H9 (cell line): ENCODE results near the gene MLIP. TPM values are rescaled to one million over a fixed set of nuclear protein-coding genes. Genes with fewer than 3 reads are reported as not detected.

Experiments
- DNase-seq: peaks from one replicate; pipeline ENCODE4 v3.0.0-alpha.2; 2017
- H2AFZ ChIP-seq: one replicate; pipeline ENCODE4 v1.6.1; 2013; ENCODE audit warnings: mild to moderate bottlenecking, low read length, control low read depth, moderate library complexity
- H2AK5ac ChIP-seq: 2 replicates; pipeline ENCODE4 v1.6.1; 2013; ENCODE audit warnings: low read length, control low read depth, mixed read lengths; ENCODE audit not compliant: insufficient read length
- H2BK120ac ChIP-seq: one replicate; pipeline ENCODE4 v1.6.1; 2013; ENCODE audit warnings: low read depth, mild to moderate bottlenecking, low read length, control low read depth, inconsistent platforms; ENCODE audit not compliant: poor library complexity, severe bottlenecking
- H2BK12ac ChIP-seq: 2 replicates; pipeline ENCODE4 v1.6.1; 2013; ENCODE audit warnings: low read length, control low read depth, mixed read lengths, low read depth; ENCODE audit not compliant: insufficient read length
- H2BK15ac ChIP-seq: 2 replicates; pipeline ENCODE4 v1.6.1; 2013; ENCODE audit warnings: low read depth, low read length, control low read depth
- H2BK20ac ChIP-seq: one replicate; pipeline ENCODE4 v1.6.1; 2013; ENCODE audit warnings: low read depth, mild to moderate bottlenecking, low read length, control low read depth, inconsistent platforms; ENCODE audit not compliant: poor library complexity, severe bottlenecking
- H2BK5ac ChIP-seq: 2 replicates; pipeline ENCODE4 v1.6.1; 2013; ENCODE audit warnings: low read length, control low read depth, mixed read lengths; ENCODE audit not compliant: insufficient read length
- H3K14ac ChIP-seq: 2 replicates; pipeline ENCODE4 v1.6.1; 2013; ENCODE audit warnings: low read length, control low read depth; ENCODE audit not compliant: insufficient read depth
- H3K18ac ChIP-seq: 2 replicates; pipeline ENCODE4 v1.6.1; 2013; ENCODE audit warnings: low read depth, mild to moderate bottlenecking, mixed read lengths, low read length, control low read depth; ENCODE audit not compliant: insufficient read length
- H3K23ac ChIP-seq: 2 replicates; pipeline ENCODE4 v1.6.1; 2013; ENCODE audit warnings: low read length, control low read depth, mixed read lengths, low read depth; ENCODE audit not compliant: insufficient read length
- H3K23me2 ChIP-seq: 2 replicates; pipeline ENCODE4 v1.6.1; 2013; ENCODE audit warnings: low read depth, mild to moderate bottlenecking, mixed read lengths, low read length, control low read depth; ENCODE audit not compliant: insufficient read length, poor library complexity, severe bottlenecking
- H3K27ac ChIP-seq: 2 replicates; pipeline ENCODE4 v1.5.1; 2013; ENCODE audit warnings: low read length, control low read depth, mixed read lengths, low read depth; ENCODE audit not compliant: insufficient read length
- H3K27me3 ChIP-seq: 2 replicates; pipeline ENCODE4 v1.6.1; 2013; ENCODE audit warnings: low read length, control low read depth, inconsistent platforms; ENCODE audit not compliant: insufficient read depth
- H3K4ac ChIP-seq: 2 replicates; pipeline ENCODE4 v1.6.1; 2013; ENCODE audit warnings: low read depth, mild to moderate bottlenecking, control low read depth, inconsistent platforms, low read length, moderate library complexity
- H3K4me1 ChIP-seq: 2 replicates; pipeline ENCODE4 v1.6.1; 2013; ENCODE audit warnings: low read length, control low read depth, inconsistent platforms; ENCODE audit not compliant: insufficient read depth
- H3K4me2 ChIP-seq: 2 replicates; pipeline ENCODE4 v1.6.1; 2013; ENCODE audit warnings: low read length, control low read depth, mixed read lengths; ENCODE audit not compliant: insufficient read length, insufficient read depth
- H3K56ac ChIP-seq: 2 replicates; pipeline ENCODE4 v1.6.1; 2013; ENCODE audit warnings: low read depth, mild to moderate bottlenecking, mixed read lengths, low read length, control low read depth; ENCODE audit not compliant: insufficient read length
- H3K79me1 ChIP-seq: 2 replicates; pipeline ENCODE4 v1.6.1; 2013; ENCODE audit warnings: low read depth, mild to moderate bottlenecking, moderate library complexity, low read length, control low read depth, inconsistent platforms; ENCODE audit not compliant: insufficient read depth, poor library complexity, severe bottlenecking
- H3K79me2 ChIP-seq: 2 replicates; pipeline ENCODE4 v1.6.1; 2013; ENCODE audit warnings: low read length, control low read depth, inconsistent platforms; ENCODE audit not compliant: insufficient read depth
- H3K9ac ChIP-seq: 2 replicates; pipeline ENCODE4 v1.6.1; 2013; ENCODE audit warnings: low read length, control low read depth, mixed read lengths; ENCODE audit not compliant: insufficient read length; ENCODE audit errors: extremely low read depth
- H3K9me3 ChIP-seq: one replicate; pipeline ENCODE4 v1.6.1; 2013; ENCODE audit warnings: low read depth, low read length, inconsistent platforms; ENCODE audit not compliant: control insufficient read depth
- H3T11ph ChIP-seq: one replicate; pipeline ENCODE4 v1.6.1; 2013; ENCODE audit warnings: mild to moderate bottlenecking, low read length, control low read depth, inconsistent platforms
- H4K20me1 ChIP-seq: one replicate; pipeline ENCODE4 v1.6.1; 2013; ENCODE audit not compliant: control insufficient read depth, insufficient read length, insufficient read depth
- H4K5ac ChIP-seq: 2 replicates; pipeline ENCODE4 v1.6.1; 2013; ENCODE audit warnings: low read depth, mild to moderate bottlenecking, mixed read lengths, low read length, control low read depth; ENCODE audit not compliant: insufficient read length
- H4K8ac ChIP-seq: replicated peaks from 2 replicates; pipeline ENCODE4 v1.6.1; 2013; ENCODE audit warnings: low read length, control low read depth, mixed read lengths, low read depth; ENCODE audit not compliant: insufficient read length
- H4K91ac ChIP-seq: 2 replicates; pipeline ENCODE4 v1.6.1; 2013; ENCODE audit warnings: low read depth, mild to moderate bottlenecking, moderate library complexity, mixed read lengths, low read length, control low read depth; ENCODE audit not compliant: insufficient read length
- H3K27ac Mint-ChIP-seq, 3 experiments: 2 replicates in 2 of 3; 3 replicates in 1 of 3; pipeline ENCODE4 v1.8.0; 2020 to 2021; ENCODE audit warnings: mixed read lengths in 3 of 3, mild to moderate bottlenecking in 1 of 3, moderate library complexity in 1 of 3
- H3K27me3 Mint-ChIP-seq: 2 replicates; pipeline ENCODE4 v1.8.0; 2021; ENCODE audit warnings: low read depth, mild to moderate bottlenecking, moderate library complexity, mixed read lengths
- H3K36me3 Mint-ChIP-seq, 3 experiments: 2 replicates in 2 of 3; 3 replicates in 1 of 3; pipeline ENCODE4 v1.8.0; 2020 to 2021; ENCODE audit warnings: low read depth in 3 of 3, mixed read lengths in 3 of 3; ENCODE audit not compliant: insufficient read depth in 1 of 3
- H3K4me1 Mint-ChIP-seq, 2 experiments: 2 replicates each; pipeline ENCODE4 v1.8.0; 2020; ENCODE audit warnings: mixed read lengths in 2 of 2
- H3K4me3 Mint-ChIP-seq, 2 experiments: 2 replicates in 1 of 2; 3 replicates in 1 of 2; pipeline ENCODE4 v1.8.0; 2020 to 2021; ENCODE audit warnings: mild to moderate bottlenecking in 2 of 2, mixed read lengths in 2 of 2, moderate library complexity in 1 of 2
- H3K9me3 Mint-ChIP-seq, 2 experiments: 2 replicates in 1 of 2; 3 replicates in 1 of 2; pipeline ENCODE4 v1.8.0; 2020; ENCODE audit warnings: mild to moderate bottlenecking in 2 of 2, mixed read lengths in 2 of 2, moderate library complexity in 1 of 2
- total RNA-seq: library from RNA; stranded (reverse); gene quantifications from 2 replicates; pipeline ENCODE4 v1.2.1, GENCODE V29; 2021
- TF ChIP-seq, protein P1 (sequence below): fragments of 200-600 bp; sonication (generic); conservative IDR thresholded peaks from 3 replicates; pipeline ENCODE4 v1.8.0; 2021; ENCODE audit warnings: antibody characterized with exemption, mild to moderate bottlenecking

Gene MLIP
- total RNA-seq, 1 experiment from 2014 or later = not detected

DNA sequence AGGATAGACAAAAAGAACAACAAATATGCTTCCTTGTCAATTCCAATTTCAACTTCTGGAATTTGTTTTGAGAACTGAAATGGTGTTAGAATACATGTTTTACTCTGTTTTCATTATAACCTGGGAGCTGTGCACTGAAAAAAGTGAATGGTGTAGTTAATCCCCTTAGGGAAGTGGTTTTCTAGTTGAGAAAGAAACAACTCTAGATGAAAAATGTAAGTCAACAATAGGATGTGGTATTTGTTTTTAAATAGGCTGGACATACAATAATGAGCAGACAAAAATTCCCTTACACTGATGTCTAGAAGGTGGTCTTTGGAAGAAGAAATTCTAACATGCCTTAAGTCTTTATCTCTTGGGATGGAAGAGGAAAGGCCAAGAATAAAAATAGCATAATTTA lies 137.1 kb downstream of the MLIP start:
- no peak overlapping the region for H2BK12ac ChIP-seq
- no peak overlapping the region for H2BK15ac ChIP-seq
- H3K79me1 ChIP-seq = no peaks in the 10 kb centered on the region
- H2AK5ac ChIP-seq = no peak overlapping the region
- H3K79me2 ChIP-seq = no peaks in the 10 kb centered on the region
- Mint-ChIP-seq H3K4me1 (peaks cover 3 to 4% of the 10 kb centered on the region in 2 experiments; a peak in 2 of 4 replicates), H3K36me3 (no peaks in the 10 kb centered on the region), H3K27ac (no peak overlapping the region), H3K9me3 (no peaks in the 10 kb centered on the region), H3K4me3 (no peak overlapping the region), H3K27me3 (no peaks in the 10 kb centered on the region)
- H4K5ac ChIP-seq = no peak overlapping the region
- no peak overlapping the region for H4K8ac ChIP-seq
- no peak overlapping the region for H2AFZ ChIP-seq
- H3K14ac ChIP-seq = no peak overlapping the region
- H3K56ac ChIP-seq = no peak overlapping the region
- H2BK20ac ChIP-seq = no peak overlapping the region
- no peak overlapping the region for H3T11ph ChIP-seq
- H3K4ac ChIP-seq = no peak overlapping the region
- no peak overlapping the region for H4K91ac ChIP-seq
- no peaks in the 10 kb centered on the region for H3K4me1 ChIP-seq
- TF ChIP-seq, protein P1, sequence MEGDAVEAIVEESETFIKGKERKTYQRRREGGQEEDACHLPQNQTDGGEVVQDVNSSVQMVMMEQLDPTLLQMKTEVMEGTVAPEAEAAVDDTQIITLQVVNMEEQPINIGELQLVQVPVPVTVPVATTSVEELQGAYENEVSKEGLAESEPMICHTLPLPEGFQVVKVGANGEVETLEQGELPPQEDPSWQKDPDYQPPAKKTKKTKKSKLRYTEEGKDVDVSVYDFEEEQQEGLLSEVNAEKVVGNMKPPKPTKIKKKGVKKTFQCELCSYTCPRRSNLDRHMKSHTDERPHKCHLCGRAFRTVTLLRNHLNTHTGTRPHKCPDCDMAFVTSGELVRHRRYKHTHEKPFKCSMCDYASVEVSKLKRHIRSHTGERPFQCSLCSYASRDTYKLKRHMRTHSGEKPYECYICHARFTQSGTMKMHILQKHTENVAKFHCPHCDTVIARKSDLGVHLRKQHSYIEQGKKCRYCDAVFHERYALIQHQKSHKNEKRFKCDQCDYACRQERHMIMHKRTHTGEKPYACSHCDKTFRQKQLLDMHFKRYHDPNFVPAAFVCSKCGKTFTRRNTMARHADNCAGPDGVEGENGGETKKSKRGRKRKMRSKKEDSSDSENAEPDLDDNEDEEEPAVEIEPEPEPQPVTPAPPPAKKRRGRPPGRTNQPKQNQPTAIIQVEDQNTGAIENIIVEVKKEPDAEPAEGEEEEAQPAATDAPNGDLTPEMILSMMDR = no peak
- no peak overlapping the region for H3K23ac ChIP-seq
- H2BK5ac ChIP-seq = no peak overlapping the region
- H2BK120ac ChIP-seq = no peak overlapping the region
- no peak for DNase-seq
- no peak overlapping the region for H3K18ac ChIP-seq
- H3K4me2 ChIP-seq = no peak overlapping the region
- H4K20me1 ChIP-seq = no peaks in the 10 kb centered on the region
- no peaks in the 10 kb centered on the region for H3K27me3 ChIP-seq
- H3K9ac ChIP-seq = no peak overlapping the region
- no peak overlapping the region for H3K27ac ChIP-seq
- H3K23me2 ChIP-seq = no peaks in the 10 kb centered on the region
- no peaks in the 10 kb centered on the region for H3K9me3 ChIP-seq
